SIG-M5 (cell line): Measurements from ENCODE around the gene TM2D1.
"Not testable (repeated sequence)": the region's sequence is repeated elsewhere in the genome, so short reads cannot be mapped to it uniquely, and the experiment has no call there.

Experiments
- DNase-seq: peaks from one replicate; lab custom pipeline; 2025; lab: John Stamatoyannopoulos, UW

TM2D1 gene

DNA sequence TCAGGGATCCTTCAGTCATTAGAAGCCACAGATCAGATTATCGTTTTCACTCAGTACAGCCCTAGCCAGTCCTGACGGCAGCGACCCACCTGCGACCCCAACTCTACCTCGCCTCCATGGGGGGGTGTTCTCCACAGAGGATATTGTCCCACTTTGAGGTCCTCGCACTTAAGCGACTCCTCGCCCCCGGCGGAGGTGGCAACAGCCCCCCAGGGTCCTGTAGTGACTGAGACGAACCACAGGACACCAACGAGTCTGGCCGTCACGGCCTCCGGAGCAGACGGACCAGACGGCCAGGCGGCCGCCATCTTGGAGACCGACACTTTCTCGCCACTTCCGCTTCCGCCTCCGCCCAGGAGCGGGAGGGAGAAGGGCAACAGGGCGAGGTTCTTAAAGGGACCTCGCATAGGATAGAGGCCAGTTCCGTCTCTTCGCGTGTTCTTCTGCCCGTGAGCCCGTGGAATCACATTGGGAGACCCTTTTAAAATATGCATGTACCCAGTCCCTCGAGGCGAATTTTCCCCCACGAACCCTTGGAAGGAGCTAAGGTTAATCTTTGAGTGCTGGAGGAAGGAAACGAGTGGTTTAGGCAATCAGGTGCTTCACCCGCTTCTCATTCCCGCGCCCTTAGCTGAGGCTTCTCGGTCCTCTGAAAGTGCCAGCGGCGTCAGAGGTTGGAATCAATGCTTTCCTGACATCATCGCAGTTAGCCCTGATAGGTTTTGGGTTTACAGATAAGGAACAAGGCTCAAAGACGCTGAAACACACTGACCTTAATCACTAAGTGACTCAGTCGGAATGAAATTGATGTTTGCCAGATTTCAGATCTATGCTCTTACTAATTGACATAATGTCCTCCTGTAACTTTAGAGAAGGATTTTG lies at the start of gene TM2D1:
TM2D1 (minus strand) TSS at position 329 of the 882 bp plus-strand sequence; CDS start at position 308, 21 bp downstream.
- peak; percentile 40 for DNase-seq

GRCh38 chr1:61770131-61770530 lies 45.2 kb upstream of the TM2D1 start:
- no peak for DNase-seq

GRCh38 chr1:61757950-61758349 lies 33.0 kb upstream of the TM2D1 start:
- DNase-seq, result no peak

DNA sequence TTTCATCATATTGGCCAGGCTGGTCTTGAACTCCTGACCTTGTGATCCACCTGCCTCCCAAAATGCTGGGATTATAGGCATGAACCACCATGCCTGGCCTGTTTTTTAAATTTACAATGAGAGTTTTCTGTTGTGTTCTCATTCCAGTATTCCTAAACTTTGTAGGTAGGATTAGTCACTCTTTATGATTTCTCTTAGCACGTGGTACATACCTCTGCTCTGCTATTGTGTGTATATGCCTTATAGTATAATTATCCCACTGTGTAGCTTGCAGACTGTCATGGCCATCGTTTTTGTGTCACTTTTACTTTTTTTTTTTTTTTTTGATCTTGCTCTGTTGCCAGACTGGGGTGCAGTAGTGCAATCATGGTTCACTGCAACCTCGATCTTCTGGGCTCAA lies 31.8 kb upstream of the TM2D1 start:
- no peak for DNase-seq

DNA sequence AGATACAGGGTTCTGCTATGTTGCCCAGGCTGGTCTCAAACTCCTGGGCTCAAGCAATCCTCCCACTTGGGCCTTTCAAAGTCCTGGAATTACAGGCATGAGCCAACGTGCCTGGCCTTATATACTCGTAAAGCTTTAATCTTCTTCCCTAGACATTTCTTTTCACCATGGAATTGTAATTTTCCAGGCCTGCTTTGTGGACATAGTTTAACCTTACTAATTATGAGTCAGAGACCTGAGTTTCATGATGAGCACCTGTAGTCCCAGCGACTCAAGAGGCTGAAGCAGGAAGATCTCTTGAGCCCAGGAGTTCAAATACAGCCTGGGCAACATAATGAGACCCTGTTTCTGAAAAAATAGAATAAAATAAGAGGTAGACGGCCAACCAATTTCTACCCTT lies 29.6 kb upstream of the TM2D1 start:
- no peak for DNase-seq

DNA sequence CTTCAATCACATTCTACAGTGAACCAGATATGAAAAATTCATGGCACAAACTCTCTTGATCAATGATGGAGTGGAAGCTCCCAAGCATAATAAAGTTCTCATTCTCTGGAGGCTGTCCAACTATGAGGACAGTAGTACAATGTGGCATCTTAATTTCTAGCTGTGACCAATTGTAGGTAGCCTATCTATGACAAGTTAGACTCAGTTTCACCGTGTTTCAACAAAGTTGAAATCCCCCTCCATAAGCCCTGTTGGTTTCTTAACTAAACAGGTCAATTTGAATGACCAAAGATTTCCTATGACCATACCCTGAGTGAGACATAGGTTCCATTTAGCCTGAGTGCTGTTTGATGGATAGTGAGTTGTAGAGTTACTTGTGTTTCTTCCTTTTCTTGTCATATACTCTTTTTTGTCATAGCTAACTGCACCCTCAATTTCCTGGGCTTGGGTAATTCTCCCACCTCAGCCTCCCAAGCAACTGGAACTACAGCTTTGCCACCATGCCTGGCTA lies 29.1 kb upstream of the TM2D1 start:
- no peak for DNase-seq

- no peak for DNase-seq
Measured at GRCh38 chr1:61752921-61753389, 28.0 kb upstream of the TM2D1 start.

DNA sequence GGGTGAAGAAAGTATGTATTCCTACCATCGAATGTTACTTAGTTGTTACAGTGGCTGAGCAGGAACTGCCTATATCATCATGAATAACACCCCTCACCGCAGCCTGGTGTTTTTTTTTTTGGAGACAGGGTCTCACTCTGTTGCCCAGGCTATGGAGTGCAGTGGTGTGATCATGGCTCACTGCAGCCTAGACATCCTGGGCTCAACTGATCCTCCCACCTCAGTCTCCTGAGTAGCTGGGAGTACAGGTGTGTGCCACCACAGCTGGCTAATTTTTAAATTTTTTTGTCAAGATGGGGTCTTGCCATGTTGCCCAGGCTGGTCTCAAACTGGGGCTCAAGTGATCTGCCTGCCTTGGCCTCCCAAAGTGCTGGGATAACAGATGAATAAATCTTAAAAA lies 24.6 kb upstream of the TM2D1 start:
- no peak for DNase-seq

DNA sequence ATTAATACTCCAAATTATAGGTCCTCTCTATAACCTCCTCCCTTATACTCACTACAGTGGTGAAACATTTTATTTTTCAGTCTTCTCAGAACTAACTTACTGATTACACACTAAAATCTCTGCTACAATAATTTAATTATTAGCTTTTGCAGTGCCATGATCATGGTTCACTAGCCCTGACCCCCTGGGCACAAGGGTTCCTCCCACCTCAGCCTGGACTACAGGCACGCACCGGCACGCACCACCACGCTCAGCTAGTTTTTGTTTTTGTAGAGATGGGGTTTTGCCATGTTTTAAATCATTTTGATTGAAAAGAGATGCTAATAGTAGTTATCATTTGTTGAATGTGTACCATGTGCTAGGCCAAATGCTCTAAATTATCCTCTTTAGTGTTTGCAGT lies 23.6 kb upstream of the TM2D1 start:
- DNase-seq, result no peak

DNA sequence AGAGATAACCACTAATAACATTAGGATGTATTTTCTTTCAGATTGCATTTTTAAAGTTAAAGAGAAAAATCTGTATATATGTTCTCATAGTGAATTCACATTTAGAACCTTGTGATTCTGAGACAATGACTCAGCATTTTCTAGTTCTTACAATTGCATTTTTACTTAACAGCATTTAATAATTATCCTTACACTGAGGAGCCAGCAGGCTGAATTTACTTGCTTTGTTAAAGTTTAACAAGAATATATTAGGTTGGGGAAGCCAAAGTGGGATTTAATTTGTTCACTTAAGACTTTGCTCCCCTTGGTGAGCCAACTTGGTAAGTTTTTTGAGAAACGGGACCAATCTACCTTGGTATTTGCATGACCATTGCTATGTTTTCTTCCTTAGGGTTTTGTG lies 21.9 kb upstream of the TM2D1 start:
- no peak for DNase-seq

- DNase-seq, result no peak
Measured at GRCh38 chr1:61743716-61744580, 19.0 kb upstream of the TM2D1 start.

DNA sequence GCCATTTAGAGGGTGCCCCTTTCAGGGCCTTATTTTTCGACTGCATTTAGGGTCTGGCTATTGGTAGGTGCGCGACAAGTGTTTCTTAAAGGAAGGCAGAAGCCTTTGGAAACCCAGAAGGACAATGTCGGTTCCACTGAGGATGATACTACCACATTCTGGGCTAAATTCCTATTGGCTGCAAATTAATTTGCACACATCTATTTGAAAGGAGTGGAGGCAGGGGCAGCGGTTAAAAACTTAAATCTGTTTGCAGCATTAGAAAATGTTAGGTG lies 18.4 kb upstream of the TM2D1 start:
- no peak for DNase-seq

DNA sequence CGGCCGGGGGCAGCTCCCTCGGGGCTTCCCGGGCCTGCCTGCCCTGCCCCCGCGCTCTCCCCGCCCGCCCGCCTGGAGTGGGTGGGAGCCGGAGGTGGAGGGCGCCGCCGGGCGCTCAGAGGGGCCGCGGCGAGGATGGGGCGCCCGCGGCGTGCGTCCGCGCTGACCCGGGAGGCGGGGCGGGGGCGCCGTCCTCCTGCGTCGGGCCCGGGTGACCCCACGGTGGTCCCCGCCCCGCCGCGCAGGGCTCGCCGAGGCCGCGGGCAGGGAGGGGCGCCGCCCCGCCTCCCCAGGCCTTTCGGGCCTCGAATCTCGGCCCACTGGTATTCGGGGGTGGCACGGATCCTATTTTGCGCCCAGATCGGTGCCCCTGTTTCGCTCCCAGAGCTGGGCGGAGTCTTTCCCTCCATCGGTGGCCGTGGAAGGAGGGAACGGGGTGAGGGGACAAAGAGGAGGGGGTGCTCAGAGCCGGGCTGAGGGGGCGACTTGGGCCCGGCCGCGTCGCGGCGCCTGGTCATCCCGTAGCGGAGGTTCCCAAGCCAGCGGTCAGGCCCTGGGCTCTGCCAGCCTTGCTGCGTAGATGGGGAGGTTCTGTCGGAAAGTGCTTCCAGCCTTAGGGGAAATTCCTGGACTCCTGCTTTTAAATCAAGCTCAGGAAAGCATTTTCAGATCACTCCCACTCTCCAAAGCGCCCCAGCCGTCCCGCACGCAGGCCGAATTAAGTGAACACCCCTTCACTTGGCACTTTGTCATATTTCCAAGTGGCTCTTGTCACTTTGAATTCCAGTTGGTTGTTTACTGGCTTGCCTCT lies 17.9 kb upstream of the TM2D1 start:
- no peak for DNase-seq

DNA sequence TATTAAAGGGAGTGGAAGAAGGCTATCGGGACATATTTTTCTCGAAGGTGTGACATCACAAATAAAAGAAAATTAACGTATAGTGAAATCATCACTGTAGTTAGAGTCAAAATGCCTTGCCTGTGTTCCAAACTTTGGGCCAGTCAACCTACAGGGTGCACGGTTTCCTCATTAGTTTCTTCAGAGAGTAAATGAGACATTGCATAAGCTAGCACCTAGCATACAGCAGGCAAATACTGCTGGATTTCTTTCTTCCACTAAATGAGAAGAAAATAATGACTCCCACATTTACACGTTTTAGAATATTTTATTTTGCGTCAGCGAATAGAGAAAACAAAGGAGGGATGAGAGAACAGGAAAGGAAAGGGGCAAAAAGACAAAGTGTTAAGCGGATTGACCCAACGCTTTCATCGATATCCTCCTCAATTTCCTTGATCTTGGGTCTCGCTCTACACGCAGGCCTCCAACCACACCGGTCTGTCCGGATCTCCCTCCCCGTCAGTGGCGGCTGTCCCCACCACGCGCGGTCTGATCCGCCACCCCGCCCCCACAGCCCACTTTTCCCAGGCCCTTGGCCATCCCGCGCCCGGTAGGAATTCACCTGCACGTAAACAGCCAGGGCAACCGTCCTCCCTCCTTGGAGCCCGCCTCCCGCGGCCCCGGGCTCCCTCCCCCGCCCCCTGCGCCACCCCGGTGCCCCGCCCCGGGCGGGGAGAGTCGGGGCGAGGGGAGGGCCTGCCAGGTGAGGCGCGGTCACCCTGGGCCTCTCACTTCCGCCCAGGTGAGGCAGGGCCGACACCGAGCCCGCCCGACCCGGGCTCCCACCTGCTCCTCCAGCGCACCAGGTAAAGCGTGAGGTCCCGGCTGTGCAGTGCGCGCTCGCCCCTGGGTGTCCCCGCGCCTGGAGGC lies 17.0 kb upstream of the TM2D1 start, which contains the start of gene PATJ:
PATJ (plus strand) TSS at position 770 of the 909 bp plus-strand sequence. CDS start 20,413 bp downstream, outside the sequence.
- no peak for DNase-seq

- DNase-seq, result no peak
Measured at GRCh38 chr1:61740751-61741700, 16.1 kb upstream of the TM2D1 start.

DNA sequence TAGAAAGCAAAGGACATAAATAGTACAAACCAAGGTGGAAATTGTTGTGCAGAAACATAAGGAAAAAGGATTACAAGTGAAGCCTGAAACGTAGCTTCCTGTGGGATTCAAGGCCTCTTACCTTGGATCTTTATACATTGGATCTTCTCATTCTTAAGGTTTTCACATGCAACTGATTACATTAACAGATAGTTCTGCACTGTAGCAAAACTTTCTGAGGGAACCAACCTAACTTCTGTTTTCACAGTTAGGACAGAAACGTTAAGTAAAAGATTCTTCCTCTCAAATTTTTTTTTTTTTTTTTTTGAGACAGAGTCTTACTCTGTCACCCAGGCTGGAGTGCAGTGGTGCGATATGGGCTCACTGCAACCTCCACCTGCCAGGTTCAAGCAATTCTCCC lies 7.8 kb upstream of the TM2D1 start:
- no peak for DNase-seq

DNA sequence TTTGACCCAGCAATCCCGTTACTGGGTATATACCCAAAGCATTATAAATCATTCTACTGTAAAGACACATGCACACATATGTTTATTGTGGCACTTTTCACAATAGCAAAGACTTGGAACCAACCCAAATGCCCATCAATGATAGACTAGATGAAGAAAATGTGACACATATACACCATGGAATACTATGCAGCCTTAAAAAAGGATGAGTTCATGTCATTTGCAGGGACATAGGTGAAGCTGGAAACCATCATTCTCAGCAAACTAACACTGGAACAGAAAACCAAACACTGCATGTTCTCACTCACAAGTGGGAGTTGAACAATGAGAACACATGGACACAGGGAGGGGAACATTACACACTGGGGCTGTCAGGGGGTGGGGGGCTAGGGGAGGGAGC lies 5.7 kb upstream of the TM2D1 start:
- not testable (repeated sequence) for DNase-seq

DNA sequence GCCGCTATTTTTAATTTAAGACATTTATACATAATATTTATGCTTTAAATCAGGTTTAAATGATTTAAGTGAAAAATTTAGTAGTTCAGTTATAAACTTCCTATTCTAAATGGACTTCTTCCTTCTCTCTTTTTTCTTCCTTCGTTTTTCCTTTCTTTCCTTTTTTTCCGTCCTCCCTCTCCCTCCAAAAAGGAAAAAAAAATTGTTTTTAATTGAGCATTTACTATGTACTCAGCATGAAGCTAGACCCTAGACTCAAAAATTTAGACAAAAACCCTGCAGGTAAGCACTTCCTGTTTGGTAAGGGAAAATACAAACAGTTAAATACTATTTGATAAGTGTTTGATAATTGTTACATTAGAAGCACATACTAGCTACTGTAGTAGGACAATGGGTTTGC lies 2.6 kb upstream of the TM2D1 start:
- no peak for DNase-seq

DNA sequence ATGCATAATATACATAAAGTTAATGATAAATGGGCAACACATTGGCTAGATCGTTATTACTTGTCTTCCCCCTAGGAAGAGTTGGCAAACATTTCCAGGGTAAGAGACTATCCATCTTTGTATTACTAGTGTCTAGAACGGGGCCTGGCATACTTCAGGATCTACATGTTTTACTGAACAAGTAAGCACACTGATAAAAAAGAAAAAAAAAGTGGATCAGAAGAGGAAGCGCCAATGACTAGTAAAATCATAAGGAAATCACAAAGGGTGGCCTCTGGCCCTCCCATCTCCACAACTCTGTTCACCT lies 482 bp downstream of the TM2D1 start:
- no peak for DNase-seq
